Erythroblast (primary cell): ENCODE measurements around the gene SLC7A4.
A peak's percentile ranks its signal among the peaks of the same experiment; 100 is the strongest.

Experiments
- DNase-seq, 2 experiments: peaks; one replicate each; lab custom pipeline; 2025; lab: John Stamatoyannopoulos, UW
- GATA1 ChIP-seq: IDR thresholded peaks from 2 replicates; pipeline ENCODE4 v1.6.1; 2011; ENCODE audit warnings: low read depth, mild to moderate bottlenecking, control low read depth, low read length, moderate library complexity
- POLR2A ChIP-seq: IDR thresholded peaks from 2 replicates; pipeline ENCODE4 v1.6.1; 2011; ENCODE audit warnings: mild to moderate bottlenecking, low read length

The SLC7A4 gene

DNA sequence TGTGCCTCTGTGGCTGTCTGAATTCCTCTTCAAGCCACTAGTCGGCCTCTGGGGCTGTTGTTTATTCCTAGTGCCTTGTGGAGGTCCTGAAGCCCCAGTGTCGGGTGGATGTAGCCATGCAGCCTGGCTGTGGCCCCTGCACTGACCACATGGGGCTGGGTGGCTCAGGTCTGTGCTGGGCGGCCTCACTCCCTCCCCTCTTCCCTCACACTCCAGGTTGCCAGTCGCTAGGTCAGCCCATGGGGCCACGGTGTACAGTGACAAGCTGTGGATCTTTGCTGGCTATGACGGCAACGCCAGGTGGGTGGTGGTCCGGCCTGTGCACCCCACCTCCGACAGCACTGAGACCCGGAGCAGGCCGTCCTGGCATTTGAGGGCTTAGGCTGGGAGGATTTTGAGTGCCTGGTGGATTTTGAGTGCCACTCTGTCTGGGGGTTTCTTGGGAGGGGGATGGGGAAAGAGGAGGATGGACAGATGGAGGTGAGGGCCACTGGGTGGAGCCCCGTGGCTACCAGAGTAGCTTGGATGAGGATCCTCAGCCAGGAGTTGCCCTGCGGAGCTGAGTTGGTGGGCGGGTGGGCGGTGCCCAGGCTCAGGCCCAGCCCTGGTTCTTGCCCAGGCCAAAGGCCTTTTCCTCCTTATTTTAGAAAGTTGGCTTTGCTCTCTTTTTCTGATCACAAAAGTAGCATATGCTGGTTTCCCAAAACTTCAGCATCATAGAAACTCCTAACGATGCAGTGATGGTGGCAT is 43.6 kb downstream of the SLC7A4 start:
- TF ChIP-seq POLR2A: no peak
- TF ChIP-seq GATA1: no peak
- DNase-seq: no peak

DNA sequence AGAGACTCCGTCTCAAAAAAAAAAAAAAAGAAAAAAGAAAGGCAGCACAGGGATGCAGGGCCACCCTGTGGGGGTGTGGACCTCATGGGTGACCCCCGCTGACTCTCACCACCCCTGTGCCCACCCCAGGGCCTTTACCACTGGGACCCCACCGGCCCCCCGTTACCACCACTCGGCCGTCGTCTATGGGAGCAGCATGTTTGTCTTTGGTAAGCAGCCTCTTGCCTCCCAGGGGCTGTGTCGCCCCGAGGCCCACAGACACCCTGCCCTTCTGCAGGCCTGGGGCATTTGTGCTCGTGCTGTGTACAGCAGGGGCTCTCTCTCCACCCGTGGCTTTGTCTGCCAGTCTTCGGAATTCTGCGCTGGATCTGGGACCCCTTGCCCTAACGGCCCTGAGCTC is 45.0 kb downstream of the SLC7A4 start:
- DNase-seq: no peak
- TF ChIP-seq POLR2A (no peak), GATA1 (no peak)

DNA sequence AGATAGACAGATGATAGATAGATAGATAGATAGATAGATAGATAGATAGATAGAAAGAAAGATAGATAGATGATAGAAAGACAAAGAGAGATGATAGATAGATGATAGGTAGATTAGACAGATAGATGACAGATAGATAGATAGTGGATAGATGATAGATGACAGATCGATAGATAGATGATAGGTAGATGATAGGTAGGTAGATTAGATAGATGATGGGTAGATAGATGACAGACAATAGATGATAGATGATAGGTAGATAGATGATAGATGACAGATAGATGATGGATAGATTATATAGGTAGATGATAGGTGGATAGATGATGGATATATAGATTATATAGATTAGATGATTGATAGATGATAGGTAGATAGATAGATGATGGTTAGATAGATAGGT is 46.0 kb downstream of the SLC7A4 start:
- no peak for TF ChIP-seq POLR2A
- TF ChIP-seq GATA1: no peak
- no peak for DNase-seq

DNA sequence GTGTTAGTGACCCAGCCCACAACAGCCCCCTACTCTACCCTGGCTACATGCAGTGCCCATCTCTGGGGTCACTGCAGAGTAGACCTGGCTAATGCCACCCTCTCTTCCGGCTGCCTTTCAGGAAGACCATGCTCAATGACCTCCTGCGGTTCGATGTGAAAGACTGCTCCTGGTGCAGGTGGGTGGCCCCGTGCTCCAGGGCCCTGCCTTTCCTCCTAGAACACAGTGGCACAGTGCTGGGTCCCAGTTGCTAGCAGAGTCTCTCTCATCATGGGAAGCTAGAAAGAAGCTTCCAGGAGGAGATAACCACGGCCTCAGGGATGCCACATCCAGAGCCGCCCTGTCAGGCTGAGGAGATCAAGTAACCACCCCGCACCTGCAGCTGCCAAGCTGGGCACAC is 46.6 kb downstream of the SLC7A4 start:
- DNase-seq: no peak
- TF ChIP-seq POLR2A: no peak
- TF ChIP-seq GATA1: no peak

DNA sequence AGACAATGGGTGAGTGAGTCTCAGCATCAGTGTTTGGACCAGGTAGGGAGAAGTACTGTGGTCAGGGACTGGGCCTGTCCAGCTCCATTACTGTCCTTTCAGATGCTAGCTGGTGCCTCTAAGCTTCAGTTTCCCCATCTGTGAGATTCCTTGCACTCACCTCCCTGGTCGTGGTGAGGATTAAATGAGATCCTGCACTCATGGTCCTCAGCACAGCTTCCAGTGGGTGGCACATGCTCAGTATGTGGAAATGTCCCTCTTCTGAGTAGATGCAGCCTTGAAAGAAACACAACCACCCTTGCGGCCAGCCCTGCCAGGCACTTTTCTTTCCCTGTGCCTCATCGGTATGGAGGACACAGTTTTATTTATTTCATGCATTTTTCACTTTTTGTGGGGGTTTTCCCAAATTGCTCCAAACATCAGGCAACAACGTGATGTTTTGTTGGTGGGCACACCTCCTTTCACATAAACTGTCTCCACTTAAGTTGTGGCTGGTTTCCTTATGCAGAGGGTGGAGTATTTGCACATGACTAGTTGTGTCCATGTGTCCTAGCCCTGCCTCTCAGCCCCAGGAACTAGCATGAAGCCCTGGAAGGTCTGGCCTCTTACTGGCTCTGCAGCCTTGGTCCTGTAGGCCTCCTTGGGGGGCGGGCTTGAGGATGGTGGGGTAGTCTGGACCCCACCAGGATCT is 49.1 kb downstream of the SLC7A4 start:
- TF ChIP-seq GATA1 (no peak), POLR2A (no peak)
- DNase-seq: no peak

DNA sequence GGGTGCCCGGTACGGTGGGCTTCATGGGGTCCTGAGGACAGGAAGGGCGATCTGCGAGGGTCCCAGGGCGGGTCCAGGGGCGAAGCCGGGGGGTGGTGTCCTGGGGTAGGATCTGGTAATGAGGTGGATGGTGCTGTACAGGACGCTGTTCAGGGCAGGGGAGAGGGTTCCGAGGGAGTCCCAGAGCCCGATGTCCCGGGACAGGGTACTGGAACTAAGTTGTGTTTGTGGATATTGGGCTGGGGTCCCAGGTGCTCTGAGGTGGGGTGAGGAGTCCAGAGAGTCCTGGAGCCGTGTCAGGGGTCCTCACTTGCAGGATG is 49.8 kb downstream of the SLC7A4 start:
- TF ChIP-seq GATA1: no peak
- TF ChIP-seq POLR2A: no peak

DNA sequence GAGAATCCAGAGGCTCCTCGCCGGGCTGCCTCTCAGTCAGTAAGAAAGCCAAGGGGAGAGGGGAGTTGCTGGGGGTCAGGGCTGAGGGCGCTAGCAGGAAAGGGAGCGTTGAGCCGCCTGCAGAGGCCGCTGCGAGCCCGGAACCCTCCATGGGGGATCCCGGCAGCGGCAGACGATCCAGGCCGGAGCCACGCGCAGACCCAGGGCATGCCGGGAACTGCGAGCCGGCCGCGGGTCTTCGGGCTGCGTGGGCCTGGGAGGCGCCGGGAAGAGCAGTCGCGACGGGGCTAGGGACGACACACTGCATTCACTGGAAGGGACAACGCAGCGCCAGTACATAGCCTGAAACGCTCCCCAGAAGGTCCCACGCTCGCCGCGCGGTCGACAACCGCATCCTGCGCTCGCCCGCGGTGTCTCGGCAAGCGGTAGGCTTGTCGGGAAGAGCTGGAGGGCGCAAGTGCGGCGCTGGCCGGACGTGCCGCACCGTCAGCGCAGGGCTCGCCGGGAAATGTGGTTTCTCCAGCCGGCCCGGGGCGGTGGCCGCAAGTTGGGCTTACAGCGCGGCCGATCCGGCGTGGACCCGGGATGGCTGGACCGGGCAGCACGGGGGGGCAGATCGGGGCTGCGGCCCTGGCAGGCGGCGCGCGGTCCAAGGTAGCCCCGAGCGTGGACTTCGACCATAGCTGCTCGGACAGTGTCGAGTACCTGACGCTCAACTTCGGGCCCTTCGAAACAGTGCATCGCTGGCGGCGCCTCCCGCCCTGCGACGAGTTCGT is 50.4 kb downstream of the SLC7A4 start, which contains the start of gene LZTR1:
TSS of gene LZTR1 (plus strand) at position 511 of the 776 bp plus-strand sequence. CDS start at position 586, 75 bp downstream.
- TF ChIP-seq POLR2A (peak; percentile 94), GATA1 (no peak)
- DNase-seq: peak; percentile 88 to 92

More for the DNA sequence above, 49.8 kb downstream of the SLC7A4 start:
- no peak for DNase-seq

DNA sequence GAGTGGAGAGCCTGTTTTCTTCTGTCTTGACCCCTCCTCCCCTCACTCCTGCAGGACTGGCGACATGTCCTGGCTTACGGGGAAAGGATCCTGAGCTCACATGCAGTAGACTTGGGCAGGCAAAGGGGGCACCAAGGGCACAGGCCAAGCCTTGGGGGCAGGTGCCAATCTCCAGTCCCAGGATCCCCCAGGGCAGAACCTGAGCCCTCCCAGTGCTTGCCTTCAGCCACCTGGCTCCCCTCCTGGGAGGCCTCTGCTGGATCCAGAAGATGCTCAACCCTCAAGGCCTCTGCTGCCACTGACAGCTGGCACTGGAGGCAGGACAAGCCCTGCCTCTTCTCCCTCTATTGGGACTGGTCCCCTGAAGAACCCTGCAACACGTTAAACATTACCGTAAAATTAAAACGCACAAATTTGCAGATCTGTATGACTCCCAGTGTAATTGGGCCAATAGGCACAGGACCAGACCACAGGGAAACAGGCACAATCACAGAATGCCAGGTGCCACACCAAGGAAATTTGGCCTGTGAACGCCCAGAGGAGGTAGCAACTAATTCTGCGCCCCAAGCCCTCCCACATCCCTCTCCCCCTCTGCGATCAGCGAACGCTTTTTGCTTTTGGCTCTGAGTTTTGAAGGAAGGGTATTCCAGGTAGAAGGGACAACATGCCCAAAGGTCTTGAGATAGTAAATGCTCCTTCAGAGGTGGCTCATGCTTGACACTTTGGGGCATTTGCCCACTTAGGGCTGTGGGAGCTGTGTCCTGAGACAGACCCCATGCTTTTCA is 51.2 kb downstream of the SLC7A4 start:
- TF ChIP-seq POLR2A: no peak
- TF ChIP-seq GATA1: no peak
- DNase-seq: no peak

DNA sequence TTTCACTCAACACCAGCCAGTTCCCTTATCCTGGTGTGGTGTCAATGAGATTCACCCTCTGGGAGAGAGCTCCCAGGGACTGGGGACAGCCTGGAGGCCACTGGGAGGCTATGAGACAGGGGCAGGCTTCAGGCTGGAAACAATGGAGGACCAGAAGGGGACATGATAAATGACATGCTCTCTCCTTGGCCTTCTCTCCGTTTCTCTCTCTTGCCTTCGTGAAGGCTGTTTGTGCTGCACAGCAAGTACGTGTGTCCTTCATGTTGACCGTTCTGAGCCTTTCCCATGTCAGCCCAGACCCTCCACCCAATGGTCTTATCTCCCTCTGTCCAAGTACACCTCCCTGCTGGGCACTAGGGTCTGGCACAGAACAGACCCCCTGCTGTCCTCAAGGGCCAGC is 51.8 kb downstream of the SLC7A4 start:
- TF ChIP-seq GATA1: no peak
- TF ChIP-seq POLR2A: no peak
- no peak for DNase-seq

DNA sequence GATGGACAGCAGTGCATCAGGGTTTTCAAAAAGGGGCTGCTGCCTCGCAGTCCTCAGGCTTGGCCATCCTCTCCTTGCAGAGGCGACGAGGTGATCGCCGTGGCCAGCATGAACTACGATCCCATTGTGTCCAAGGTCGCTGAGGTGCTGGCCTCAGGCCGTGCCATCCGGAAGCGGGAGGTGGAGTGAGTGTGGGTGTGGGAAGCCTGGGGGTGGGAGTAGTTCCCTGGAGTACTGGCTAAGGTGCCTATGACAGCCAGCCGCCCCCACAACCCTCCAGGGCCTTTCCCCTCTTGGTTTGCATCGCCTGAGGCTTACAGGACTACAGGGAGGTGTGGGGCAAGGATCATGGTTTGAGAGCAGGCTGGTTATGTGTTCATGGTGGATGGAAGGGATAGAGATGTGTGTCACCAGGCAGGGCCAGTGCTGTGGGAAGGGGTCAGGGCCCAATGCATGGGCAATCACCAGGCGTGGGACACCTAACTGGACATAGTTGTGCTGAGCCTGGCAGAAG is 52.4 kb downstream of the SLC7A4 start:
- no peak for TF ChIP-seq POLR2A
- TF ChIP-seq GATA1: no peak
- DNase-seq: no peak

DNA sequence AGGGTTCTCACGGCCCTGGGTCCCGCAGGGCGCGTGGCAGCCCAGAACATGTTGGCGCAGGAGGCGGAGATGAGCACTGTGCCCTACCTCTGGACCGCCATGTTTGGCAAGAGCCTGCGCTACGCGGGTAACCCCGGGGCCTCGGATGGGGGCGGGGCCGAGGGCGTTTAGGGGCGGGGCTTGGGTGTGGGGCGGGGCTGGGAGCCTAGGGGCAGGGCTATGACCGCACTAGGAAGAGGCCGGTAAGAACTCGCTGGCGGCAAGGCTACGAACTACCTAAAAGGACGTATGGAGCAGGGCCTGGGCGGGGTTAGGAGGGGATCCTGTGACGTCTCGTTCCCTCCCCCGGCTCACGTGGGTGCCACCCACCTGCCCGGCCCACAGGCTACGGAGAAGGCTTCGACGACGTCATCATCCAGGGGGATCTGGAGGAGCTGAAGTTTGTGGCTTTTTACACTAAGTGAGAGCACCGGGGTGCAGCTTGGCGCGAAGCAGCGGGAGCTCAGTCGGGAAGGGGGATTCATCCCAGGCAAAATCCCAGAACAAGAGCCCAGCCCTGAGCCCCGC is 53.0 kb downstream of the SLC7A4 start:
- no peak for TF ChIP-seq GATA1
- TF ChIP-seq POLR2A: no peak
- peak; percentile 66 to 82 for DNase-seq
